Upper lobe of right lung (tissue), 1 donor: Measurements from ENCODE around the gene CBFA2T3. TPM values are rescaled to one million over a fixed set of nuclear protein-coding genes. Genes with fewer than 3 reads are reported as not detected.

Experiments
- ATAC-seq: fragments of 200-7000 bp; cut with Tn5 transposase; one replicate; pipeline ENCODE4 v1.9.1; 2020; ENCODE audit warnings: mild to moderate bottlenecking, moderate library complexity
- DNase-seq: peaks from one replicate; pipeline ENCODE4 v3.0.0-alpha.2; 2020
- H3K27ac ChIP-seq: fragments of 200-600 bp; one replicate; pipeline ENCODE4 v1.8.0; 2022
- H3K27me3 ChIP-seq: fragments of 200-600 bp; one replicate; pipeline ENCODE4 v1.8.0; 2022; ENCODE audit warnings: mild to moderate bottlenecking
- H3K36me3 ChIP-seq: fragments of 200-600 bp; one replicate; pipeline ENCODE4 v1.8.0; 2022
- H3K4me1 ChIP-seq: fragments of 200-600 bp; one replicate; pipeline ENCODE4 v1.8.0; 2022
- H3K4me3 ChIP-seq: fragments of 200-600 bp; one replicate; pipeline ENCODE4 v1.8.0; 2022; ENCODE audit warnings: mild to moderate bottlenecking
- H3K9me3 ChIP-seq: fragments of 200-600 bp; one replicate; pipeline ENCODE4 v1.8.0; 2022
- CTCF ChIP-seq: fragments of 200-600 bp; IDR thresholded peaks from one replicate; pipeline ENCODE4 v1.8.0; 2022; ENCODE audit warnings: antibody characterized with exemption
- intact Hi-C: fragments of 100-400 bp; cut with DNase I; formaldehyde crosslinking; loops from one replicate; pipeline ENCODE4 v1.11.0; 2022
- total RNA-seq: library from RNA; stranded (reverse); fragmentation: NEBNext Ultra II Directional; extraction: Animal tissue kit (Norgen Biotek cat#: 25700); gene quantifications from one replicate; pipeline ENCODE4 v1.2.1, GENCODE V29; 2021
- donor health status: DM: no; HTN: yes; CAD: no; lungs with severe emphysema.

Gene CBFA2T3
- total RNA-seq, 1 donor from 2014 or later, result 19.0 TPM

- DNase-seq (no peak), ATAC-seq (no peak)
- intact Hi-C loops, result no loop called here
- TF ChIP-seq CTCF, result no peak
- Histone ChIP-seq H3K27me3 (peaks cover 13% of the 10 kb centered on the region), H3K27ac (no peak overlapping the region), H3K4me1 (peaks cover 4% of the 10 kb centered on the region), H3K9me3 (no peaks in the 10 kb centered on the region), H3K4me3 (no peak overlapping the region), H3K36me3 (peaks cover 6% of the 10 kb centered on the region)
These were observed 109.3 kb downstream of the CBFA2T3 start for GRCh38 chr16:88867581-88868246.

GRCh38 chr16:88866151-88866920 lies 110.7 kb downstream of the CBFA2T3 start, which contains the start of gene PABPN1L:
Gene PABPN1L, minus strand, starts transcription at chr16:88866660. Its CDS starts 54 bp downstream, at chr16:88866606.
- Histone ChIP-seq H3K27me3 (peaks cover 13% of the 10 kb centered on the region), H3K4me3 (no peak within 1 kb of the TSS), H3K27ac (no peak within 1 kb of the TSS), H3K4me1 (peaks cover 4% of the 10 kb centered on the region), H3K9me3 (no peaks in the 10 kb centered on the region), H3K36me3 (peaks cover 20% of the 10 kb centered on the region)
- DNase-seq (no peak), ATAC-seq (no peak)
- intact Hi-C loops, result no loop called here
- no peak for TF ChIP-seq CTCF

- TF ChIP-seq CTCF, result no peak
- no peak overlapping the region for H3K27ac ChIP-seq
- peaks cover 13% of the 10 kb centered on the region for H3K27me3 ChIP-seq
- peaks cover 25% of the 10 kb centered on the region for H3K36me3 ChIP-seq
- peaks cover under 1% of the 10 kb centered on the region for H3K4me1 ChIP-seq
- no peaks in the 10 kb centered on the region for H3K9me3 ChIP-seq
- intact Hi-C loops, result no loop called here
- ATAC-seq (no peak), DNase-seq (no peak)
- H3K4me3 ChIP-seq, result no peak overlapping the region
These were observed 111.3 kb downstream of the CBFA2T3 start for GRCh38 chr16:88865742-88866141.

GRCh38 chr16:88865310-88865709 lies 111.7 kb downstream of the CBFA2T3 start:
- no peak for ATAC-seq
- Histone ChIP-seq H3K4me3 (no peak overlapping the region), H3K27ac (no peak overlapping the region), H3K36me3 (peaks cover 30% of the 10 kb centered on the region), H3K4me1 (no peaks in the 10 kb centered on the region), H3K9me3 (no peaks in the 10 kb centered on the region), H3K27me3 (peaks cover 9% of the 10 kb centered on the region)
- intact Hi-C loops, result no loop called here
- TF ChIP-seq CTCF, result no peak
- no peak for DNase-seq

GRCh38 chr16:88864521-88864920 lies 112.5 kb downstream of the CBFA2T3 start:
- TF ChIP-seq CTCF, result no peak
- Histone ChIP-seq H3K9me3 (no peaks in the 10 kb centered on the region), H3K4me1 (no peaks in the 10 kb centered on the region), H3K27ac (no peak overlapping the region), H3K4me3 (no peak overlapping the region), H3K27me3 (peaks cover 2% of the 10 kb centered on the region), H3K36me3 (peaks cover 38% of the 10 kb centered on the region)
- ATAC-seq (no peak), DNase-seq (no peak)
- intact Hi-C loops, result no loop called here
